ENCODE results near the gene PHACTR4. TPM values are rescaled to one million over a fixed set of nuclear protein-coding genes. Genes with fewer than 3 reads are reported as not detected.

Gene PHACTR4
- total RNA-seq (2013; cell fraction: nucleolus; rRNA removed): 25.2 and 26.3 TPM in 2 replicates
- total RNA-seq (2014; rRNA removed) (10.1 and 10.4 TPM in 2 replicates), total RNA-seq (2014; rRNA removed; fragmentation: Illumina TruSeq; extraction: Trizol) (12.4 and 13.1 TPM in 2 replicates), total RNA-seq (2021) (25.4 and 28.7 TPM in 2 replicates), polyA plus RNA-seq (2011; rRNA removed) (9.1 and 10.4 TPM in 2 replicates), polyA plus RNA-seq (2014; fragmentation: Illumina TruSeq; extraction: Trizol) (34.2 and 37.7 TPM in 2 replicates), polyA plus RNA-seq (2014; fragmentation: Nextera tagmentation; extraction: Ambion mirVana) (1 to 10 TPM; 8.9 to 9.3 TPM), polyA plus RNA-seq (2014; rRNA removed) (12.5 and 12.9 TPM in 2 replicates), polyA plus RNA-seq (2016; fragmentation: Nextera tagmentation; extraction: Ambion mirVana) (10 to 100 TPM; 16.9 to 19.0 TPM), polyA minus RNA-seq (2011; rRNA and poly(A)+ RNA removed) (10.5 and 13.9 TPM in 2 replicates), Bru-seq, nascent RNA (percentile 67 among the genes with signal in this experiment), BruChase-seq, experiment 1, labeled RNA remaining after a 6-hour chase (percentile 71 among the genes with signal in this experiment), BruChase-seq, experiment 2, labeled RNA remaining after a 2-hour chase (percentile 71 among the genes with signal in this experiment)
- 9.2 TPM for polyA plus RNA-seq (2011; ENCODE audit: low read depth)
- polyA plus RNA-seq (2011; cell fraction: cytosol; rRNA removed): 9.5 and 16.4 TPM in 2 replicates
- polyA plus RNA-seq (2011; cell fraction: nucleus; rRNA removed): 5.5 and 9.3 TPM in 2 replicates
- polyA plus RNA-seq (2012): 11.5 and 13.2 TPM in 2 replicates
- polyA minus RNA-seq (2011; cell fraction: cytosol; rRNA and poly(A)+ RNA removed): 6.4 and 7.0 TPM in 2 replicates
- polyA minus RNA-seq (2011; cell fraction: nucleus; rRNA and poly(A)+ RNA removed): 3.9 and 5.2 TPM in 2 replicates
- long read RNA-seq, experiment 1, full-length matches to known transcripts: 4 of 12 reads
- long read RNA-seq, experiment 1, partial matches to known transcripts: 3 of 12 reads
- long read RNA-seq, experiment 1, other reads (novel, unspliced or antisense): 5 of 12 reads
- long read RNA-seq, experiment 2, partial matches to known transcripts: 10 of 18 reads
- long read RNA-seq, experiment 2, other reads (novel, unspliced or antisense): 7 of 18 reads

DNA sequence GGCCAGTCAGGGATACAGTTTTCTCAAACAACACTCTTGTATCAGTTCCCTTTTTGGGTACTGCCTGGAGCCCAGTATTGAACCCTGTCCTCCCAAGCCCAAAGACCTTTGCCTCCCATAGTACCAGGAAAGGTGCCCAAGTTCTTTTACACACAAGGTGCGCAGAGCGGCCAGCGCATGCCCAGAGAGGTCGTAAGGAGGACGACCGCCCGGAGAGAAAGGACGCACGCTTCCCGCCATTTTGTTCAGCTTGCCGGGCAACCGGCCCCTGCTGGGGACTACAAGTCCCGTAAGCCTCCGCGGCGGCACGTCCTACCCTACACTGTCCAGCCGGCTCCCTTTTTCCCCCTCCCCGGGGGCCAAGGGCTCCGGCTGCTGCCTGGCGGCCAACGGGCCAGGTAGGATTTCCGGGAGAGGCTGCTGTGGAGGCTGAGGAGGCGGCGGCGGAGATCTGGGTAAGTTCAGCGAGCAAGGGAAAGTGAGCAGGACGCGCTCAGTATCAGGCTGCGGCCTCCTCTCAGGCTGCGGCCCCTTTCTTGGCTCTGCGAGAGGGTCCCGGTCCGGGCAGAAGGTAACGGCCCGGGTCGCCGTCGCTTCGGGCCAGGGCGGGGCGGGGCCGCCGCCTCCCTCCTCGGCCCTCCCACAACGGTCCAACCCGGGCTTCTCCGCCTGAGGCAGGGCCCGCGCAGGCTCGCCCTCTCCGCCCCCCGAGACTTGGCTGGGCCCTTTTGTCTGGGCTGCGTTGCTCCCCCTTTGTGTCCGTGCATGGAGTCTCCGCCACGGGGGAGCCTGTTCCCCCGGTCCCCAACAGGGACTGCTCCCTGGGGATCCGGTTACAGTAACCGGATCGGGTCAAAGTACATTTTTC is at the start of gene PHACTR4:
PHACTR4 (plus strand) TSS at position 370 of the 868 bp plus-strand sequence. CDS start 37,708 bp downstream, outside the sequence.
- no peaks in the 10 kb centered on the region for H3K36me3 ChIP-seq (ENCODE audit: control insufficient read depth in 2 of 2, insufficient read depth in 2 of 2, low read length in 1 of 2)
- FAIRE-seq: peak; percentile 71
- intact Hi-C loops (cut with micrococcal nuclease; ENCODE audit: unreplicated experiment) (no loop called here), in situ Hi-C loops (cut with MboI) (loop anchor here (10.0 kb wide), 1 partner anchor 505 kb away; no protein-coding TSS in a partner anchor)
- H3K9me3 ChIP-seq (replicated peaks; ENCODE audit: control insufficient read depth, insufficient read depth, low read length): no peaks in the 10 kb centered on the region
- H3K4me2 ChIP-seq (ENCODE audit: control insufficient read depth, insufficient read depth): peak within 1 kb of the TSS; percentile 93
- peak within 1 kb of the TSS; percentile 82 for H3K9ac ChIP-seq (ENCODE audit: control insufficient read depth, insufficient read depth, low read length)
- peak; percentile 94 for ATAC-seq
- RAD21 ChIA-PET (ENCODE audit: unreplicated experiment): interaction anchor here (0.8 to 4.1 kb wide), 7 partner anchors 10 to 516 kb away, joined by 3 to 31 read pairs (median 3); no protein-coding TSS in a partner anchor
- no peaks in the 10 kb centered on the region for H3K27me3 ChIP-seq (replicated peaks in 1 of 2; ENCODE audit: control insufficient read depth in 2 of 2, insufficient read depth in 2 of 2, low read length in 1 of 2)
- no peaks in the 10 kb centered on the region for H4K20me1 ChIP-seq (ENCODE audit: control insufficient read depth, insufficient read depth)
- DNase-seq (ENCODE audit: low read depth, low spot score): peak; percentile 61
- 2% methylated on average over 60 of the region's 61 CpGs for WGBS (ENCODE audit: insufficient coverage, insufficient replicate concordance, low lambda C conversion rate, missing lambda C conversion rate)
- CTCF ChIA-PET: interaction anchor here (0.5 to 4.7 kb wide), 7 partner anchors 9 to 928 kb away, joined by 3 to 42 read pairs (median 4); no protein-coding TSS in a partner anchor
- peak within 1 kb of the TSS; percentile 85 for H3K27ac ChIP-seq (ENCODE audit: control insufficient read depth, insufficient read depth)
- POLR2A ChIA-PET: interaction anchor here (0.6 to 0.8 kb wide), 2 partner anchors 122 to 126 kb away, joined by 3 read pairs; no protein-coding TSS in a partner anchor
- BruUV-seq (replicated peaks): no TSS peak
- H3K79me2 ChIP-seq (ENCODE audit: control insufficient read depth, insufficient read depth, low read length): peaks cover 27% of the 10 kb centered on the region
- H3K4me3 ChIP-seq: peak within 1 kb of the TSS; percentile 90
- SMC1A ChIA-PET (ENCODE audit: uncharacterized antibody, unreplicated experiment): interaction anchor here (0.6 to 1.7 kb wide), 4 partner anchors 9 to 146 kb away, joined by 3 to 11 read pairs (median 4); no protein-coding TSS in a partner anchor
- H3K4me1 ChIP-seq (ENCODE audit: control insufficient read depth, insufficient read depth, low read length): peaks cover 13% of the 10 kb centered on the region
- peak within 1 kb of the TSS; percentile 99 for H2AFZ ChIP-seq (ENCODE audit: control insufficient read depth, low read depth, low read length)
- TF ChIP-seq HDGF (IDR thresholded peaks at IDR 0.05): 0 out of 2 replicates have a peak, but pooled peaks have one; percentile 59
- TF ChIP-seq, protein P1, sequence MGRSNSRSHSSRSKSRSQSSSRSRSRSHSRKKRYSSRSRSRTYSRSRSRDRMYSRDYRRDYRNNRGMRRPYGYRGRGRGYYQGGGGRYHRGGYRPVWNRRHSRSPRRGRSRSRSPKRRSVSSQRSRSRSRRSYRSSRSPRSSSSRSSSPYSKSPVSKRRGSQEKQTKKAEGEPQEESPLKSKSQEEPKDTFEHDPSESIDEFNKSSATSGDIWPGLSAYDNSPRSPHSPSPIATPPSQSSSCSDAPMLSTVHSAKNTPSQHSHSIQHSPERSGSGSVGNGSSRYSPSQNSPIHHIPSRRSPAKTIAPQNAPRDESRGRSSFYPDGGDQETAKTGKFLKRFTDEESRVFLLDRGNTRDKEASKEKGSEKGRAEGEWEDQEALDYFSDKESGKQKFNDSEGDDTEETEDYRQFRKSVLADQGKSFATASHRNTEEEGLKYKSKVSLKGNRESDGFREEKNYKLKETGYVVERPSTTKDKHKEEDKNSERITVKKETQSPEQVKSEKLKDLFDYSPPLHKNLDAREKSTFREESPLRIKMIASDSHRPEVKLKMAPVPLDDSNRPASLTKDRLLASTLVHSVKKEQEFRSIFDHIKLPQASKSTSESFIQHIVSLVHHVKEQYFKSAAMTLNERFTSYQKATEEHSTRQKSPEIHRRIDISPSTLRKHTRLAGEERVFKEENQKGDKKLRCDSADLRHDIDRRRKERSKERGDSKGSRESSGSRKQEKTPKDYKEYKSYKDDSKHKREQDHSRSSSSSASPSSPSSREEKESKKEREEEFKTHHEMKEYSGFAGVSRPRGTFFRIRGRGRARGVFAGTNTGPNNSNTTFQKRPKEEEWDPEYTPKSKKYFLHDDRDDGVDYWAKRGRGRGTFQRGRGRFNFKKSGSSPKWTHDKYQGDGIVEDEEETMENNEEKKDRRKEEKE (IDR thresholded peaks at IDR 0.05): no peak
- peak; percentile 84 for TF ChIP-seq CREB1 (IDR thresholded peaks at IDR 0.05; ENCODE audit: low read depth)
- TF ChIP-seq POLR2A (IDR thresholded peaks at IDR 0.05; ENCODE audit: low read depth, low read length): peak; percentile 79
- TF ChIP-seq, protein P2, sequence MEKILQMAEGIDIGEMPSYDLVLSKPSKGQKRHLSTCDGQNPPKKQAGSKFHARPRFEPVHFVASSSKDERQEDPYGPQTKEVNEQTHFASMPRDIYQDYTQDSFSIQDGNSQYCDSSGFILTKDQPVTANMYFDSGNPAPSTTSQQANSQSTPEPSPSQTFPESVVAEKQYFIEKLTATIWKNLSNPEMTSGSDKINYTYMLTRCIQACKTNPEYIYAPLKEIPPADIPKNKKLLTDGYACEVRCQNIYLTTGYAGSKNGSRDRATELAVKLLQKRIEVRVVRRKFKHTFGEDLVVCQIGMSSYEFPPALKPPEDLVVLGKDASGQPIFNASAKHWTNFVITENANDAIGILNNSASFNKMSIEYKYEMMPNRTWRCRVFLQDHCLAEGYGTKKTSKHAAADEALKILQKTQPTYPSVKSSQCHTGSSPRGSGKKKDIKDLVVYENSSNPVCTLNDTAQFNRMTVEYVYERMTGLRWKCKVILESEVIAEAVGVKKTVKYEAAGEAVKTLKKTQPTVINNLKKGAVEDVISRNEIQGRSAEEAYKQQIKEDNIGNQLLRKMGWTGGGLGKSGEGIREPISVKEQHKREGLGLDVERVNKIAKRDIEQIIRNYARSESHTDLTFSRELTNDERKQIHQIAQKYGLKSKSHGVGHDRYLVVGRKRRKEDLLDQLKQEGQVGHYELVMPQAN (conservative IDR thresholded peaks at IDR 0.05): peak; percentile 68; the same call in 1 of the 2 replicates
- TF ChIP-seq SIX5 (IDR thresholded peaks at IDR 0.05; ENCODE audit: low read depth, low read length, severe bottlenecking): peak; percentile 82
- no peak for TF ChIP-seq SP1 (IDR thresholded peaks at IDR 0.05; ENCODE audit: low read depth, low read length)
- 0 out of 2 replicates have a peak, but pooled peaks have one; percentile 19 for TF ChIP-seq STAT1 (conservative IDR thresholded peaks at IDR 0.05)
- peak; percentile 83 for TF ChIP-seq LARP7 (IDR thresholded peaks at IDR 0.05)
- TF ChIP-seq YY1 (IDR thresholded peaks at IDR 0.05; ENCODE audit: low read depth, low read length): peak; percentile 97
